ENCODE results near the gene KMT2D.

KMT2D gene

GRCh38 chr12:49094975-49095365, 34.4 kb upstream of the KMT2D start:
- FAIRE-seq = no peak
- TF ChIP-seq POLR2A (IDR thresholded peaks at IDR 0.05; ENCODE audit: low read depth, low read length) (no peak), TAF1 (IDR thresholded peaks at IDR 0.05; ENCODE audit: borderline replicate concordance, low read depth, low read length) (no peak), POLR2AphosphoS5 (IDR thresholded peaks at IDR 0.05; ENCODE audit: low read depth, low read length) (no peak)
- no peak for DNase-seq (ENCODE audit: insufficient read length)

GRCh38 chr12:49094160-49094974, 33.8 kb upstream of the KMT2D start, which contains the start of gene DHH:
TSS of gene DHH (minus strand) at chr12:49094801. CDS start at chr12:49094512, 289 bp downstream.
- FAIRE-seq = no peak
- TF ChIP-seq POLR2A (IDR thresholded peaks at IDR 0.05; ENCODE audit: low read depth, low read length) (no peak), POLR2AphosphoS5 (IDR thresholded peaks at IDR 0.05; ENCODE audit: low read depth, low read length) (no peak), TAF1 (IDR thresholded peaks at IDR 0.05; ENCODE audit: borderline replicate concordance, low read depth, low read length) (no peak)
- no peak for DNase-seq (ENCODE audit: insufficient read length)

- no peak for TF ChIP-seq TAF1 (IDR thresholded peaks at IDR 0.05; ENCODE audit: borderline replicate concordance, low read depth, low read length)
- TF ChIP-seq POLR2A (IDR thresholded peaks at IDR 0.05; ENCODE audit: low read depth, low read length) = no peak
- no peak for TF ChIP-seq POLR2AphosphoS5 (IDR thresholded peaks at IDR 0.05; ENCODE audit: low read depth, low read length)
- DNase-seq (ENCODE audit: insufficient read length) (no peak), FAIRE-seq (no peak)
Measured at GRCh38 chr12:49093792-49094159, 33.2 kb upstream of the KMT2D start.

- DNase-seq (ENCODE audit: insufficient read length) = no peak
- no peak for FAIRE-seq
- TF ChIP-seq POLR2AphosphoS5 (IDR thresholded peaks at IDR 0.05; ENCODE audit: low read depth, low read length) (no peak), POLR2A (IDR thresholded peaks at IDR 0.05; ENCODE audit: low read depth, low read length) (no peak), TAF1 (IDR thresholded peaks at IDR 0.05; ENCODE audit: borderline replicate concordance, low read depth, low read length) (no peak)
Measured at GRCh38 chr12:49092816-49093406, 32.3 kb upstream of the KMT2D start.

- TF ChIP-seq POLR2A (IDR thresholded peaks at IDR 0.05; ENCODE audit: low read depth, low read length) (no peak), TAF1 (IDR thresholded peaks at IDR 0.05; ENCODE audit: borderline replicate concordance, low read depth, low read length) (no peak), POLR2AphosphoS5 (IDR thresholded peaks at IDR 0.05; ENCODE audit: low read depth, low read length) (no peak)
- FAIRE-seq (no peak), DNase-seq (ENCODE audit: insufficient read length) (peak; percentile 74)
Measured at GRCh38 chr12:49092086-49092815, 31.7 kb upstream of the KMT2D start.

GRCh38 chr12:49091836-49092085, 31.2 kb upstream of the KMT2D start:
- TF ChIP-seq TAF1 (IDR thresholded peaks at IDR 0.05; ENCODE audit: borderline replicate concordance, low read depth, low read length) (no peak), POLR2A (IDR thresholded peaks at IDR 0.05; ENCODE audit: low read depth, low read length) (no peak), POLR2AphosphoS5 (IDR thresholded peaks at IDR 0.05; ENCODE audit: low read depth, low read length) (no peak)
- no peak for DNase-seq (ENCODE audit: insufficient read length)
- FAIRE-seq = no peak

- DNase-seq (ENCODE audit: insufficient read length) (no peak), FAIRE-seq (no peak)
- TF ChIP-seq POLR2A (IDR thresholded peaks at IDR 0.05; ENCODE audit: low read depth, low read length) = no peak
- no peak for TF ChIP-seq TAF1 (IDR thresholded peaks at IDR 0.05; ENCODE audit: borderline replicate concordance, low read depth, low read length)
- no peak for TF ChIP-seq POLR2AphosphoS5 (IDR thresholded peaks at IDR 0.05; ENCODE audit: low read depth, low read length)
Measured at GRCh38 chr12:49091056-49091835, 30.7 kb upstream of the KMT2D start.

- FAIRE-seq (no peak), DNase-seq (ENCODE audit: insufficient read length) (no peak)
- TF ChIP-seq POLR2AphosphoS5 (IDR thresholded peaks at IDR 0.05; ENCODE audit: low read depth, low read length) (no peak), POLR2A (IDR thresholded peaks at IDR 0.05; ENCODE audit: low read depth, low read length) (no peak), TAF1 (IDR thresholded peaks at IDR 0.05; ENCODE audit: borderline replicate concordance, low read depth, low read length) (no peak)
Measured at GRCh38 chr12:49089821-49090773, 29.5 kb upstream of the KMT2D start.

- TF ChIP-seq POLR2AphosphoS5 (IDR thresholded peaks at IDR 0.05; ENCODE audit: low read depth, low read length) (no peak), POLR2A (IDR thresholded peaks at IDR 0.05; ENCODE audit: low read depth, low read length) (no peak), TAF1 (IDR thresholded peaks at IDR 0.05; ENCODE audit: borderline replicate concordance, low read depth, low read length) (no peak)
- FAIRE-seq (no peak), DNase-seq (ENCODE audit: insufficient read length) (no peak)
Measured at GRCh38 chr12:49088932-49089330, 28.3 kb upstream of the KMT2D start.

Data from GM12892 (cell line).